ENCODE measurements around the gene ANKRD22.
A peak's percentile ranks its signal among the peaks of the same experiment; 100 is the strongest.

DNA sequence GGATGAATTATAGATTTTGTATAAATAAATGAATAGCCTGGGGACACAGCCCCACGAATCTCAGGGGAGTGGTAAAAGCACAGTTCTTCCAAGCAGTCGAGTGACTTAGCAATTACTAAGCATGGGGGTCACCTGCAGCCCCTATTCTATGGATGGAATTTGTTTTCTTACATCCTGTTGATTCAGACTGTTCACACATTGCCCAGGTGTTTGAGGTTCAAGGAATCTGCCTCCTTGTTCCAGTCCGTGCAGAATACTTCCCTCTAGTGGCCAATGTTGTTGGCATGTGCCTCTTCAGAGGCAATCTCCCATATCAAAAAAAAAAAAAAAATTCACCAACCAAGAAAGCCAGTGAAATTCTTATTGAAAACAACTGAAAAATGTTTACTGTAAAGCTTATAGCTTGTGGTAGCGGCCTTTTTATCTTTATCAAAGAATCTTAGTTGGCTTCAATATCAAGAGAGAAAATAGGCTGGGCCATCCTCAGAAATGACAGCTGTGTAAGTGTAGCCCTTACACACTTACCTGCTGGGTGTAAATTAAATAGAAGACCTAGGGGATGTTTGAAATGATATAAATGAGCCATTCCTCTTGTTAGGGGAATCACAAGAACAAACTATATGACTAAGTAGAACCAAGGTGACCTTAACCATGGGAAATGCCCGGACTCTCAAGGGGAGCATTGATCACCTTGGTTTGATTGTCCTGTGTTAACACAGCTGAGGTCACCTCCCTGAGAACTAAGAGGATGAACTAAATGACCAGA lies 41.3 kb downstream of the ANKRD22 start:
- TF ChIP-seq, protein P1, sequence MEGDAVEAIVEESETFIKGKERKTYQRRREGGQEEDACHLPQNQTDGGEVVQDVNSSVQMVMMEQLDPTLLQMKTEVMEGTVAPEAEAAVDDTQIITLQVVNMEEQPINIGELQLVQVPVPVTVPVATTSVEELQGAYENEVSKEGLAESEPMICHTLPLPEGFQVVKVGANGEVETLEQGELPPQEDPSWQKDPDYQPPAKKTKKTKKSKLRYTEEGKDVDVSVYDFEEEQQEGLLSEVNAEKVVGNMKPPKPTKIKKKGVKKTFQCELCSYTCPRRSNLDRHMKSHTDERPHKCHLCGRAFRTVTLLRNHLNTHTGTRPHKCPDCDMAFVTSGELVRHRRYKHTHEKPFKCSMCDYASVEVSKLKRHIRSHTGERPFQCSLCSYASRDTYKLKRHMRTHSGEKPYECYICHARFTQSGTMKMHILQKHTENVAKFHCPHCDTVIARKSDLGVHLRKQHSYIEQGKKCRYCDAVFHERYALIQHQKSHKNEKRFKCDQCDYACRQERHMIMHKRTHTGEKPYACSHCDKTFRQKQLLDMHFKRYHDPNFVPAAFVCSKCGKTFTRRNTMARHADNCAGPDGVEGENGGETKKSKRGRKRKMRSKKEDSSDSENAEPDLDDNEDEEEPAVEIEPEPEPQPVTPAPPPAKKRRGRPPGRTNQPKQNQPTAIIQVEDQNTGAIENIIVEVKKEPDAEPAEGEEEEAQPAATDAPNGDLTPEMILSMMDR (IDR thresholded peaks at IDR 0.05), result peak in 3 of 4 experiments; percentile 37 to 54 (median 41)
- TF ChIP-seq EP300 (IDR thresholded peaks at IDR 0.05), result no peak

Data from gastroesophageal sphincter (tissue), 3 donors.